ENCODE measurements around the gene CAPN11.
"Not testable (repeated sequence)": the region's sequence is repeated elsewhere in the genome, so short reads cannot be mapped to it uniquely, and the experiment has no call there.

CAPN11 gene

GRCh38 chr6:44132476-44132875 lies 26.1 kb upstream of the CAPN11 start:
- no peak for DNase-seq

GRCh38 chr6:44133003-44133931 lies 25.4 kb upstream of the CAPN11 start:
- no peak for DNase-seq

GRCh38 chr6:44133981-44134711 lies 24.5 kb upstream of the CAPN11 start:
- DNase-seq, result no peak

GRCh38 chr6:44135173-44135758 lies 23.4 kb upstream of the CAPN11 start:
- DNase-seq, result no peak

- DNase-seq, result no peak
These were observed 22.7 kb upstream of the CAPN11 start for GRCh38 chr6:44135875-44136274.

- DNase-seq, result no peak
These were observed 19.8 kb upstream of the CAPN11 start for GRCh38 chr6:44138717-44139350.

- DNase-seq, result no peak
These were observed 19.3 kb upstream of the CAPN11 start for GRCh38 chr6:44139351-44139743.

GRCh38 chr6:44142835-44143234 lies 15.8 kb upstream of the CAPN11 start:
- no peak for DNase-seq

- DNase-seq, result no peak
These were observed 14.9 kb upstream of the CAPN11 start for GRCh38 chr6:44143731-44144130.

GRCh38 chr6:44144536-44144935 lies 14.1 kb upstream of the CAPN11 start:
- DNase-seq, result not testable (repeated sequence)

GRCh38 chr6:44145839-44146238 lies 12.8 kb upstream of the CAPN11 start:
- no peak for DNase-seq

- no peak for DNase-seq
These were observed 11.9 kb upstream of the CAPN11 start for GRCh38 chr6:44146685-44147084.

GRCh38 chr6:44147256-44147655 lies 11.4 kb upstream of the CAPN11 start:
- DNase-seq, result no peak

GRCh38 chr6:44148306-44148705 lies 10.3 kb upstream of the CAPN11 start:
- DNase-seq, result no peak

GRCh38 chr6:44149369-44150012 lies 9.1 kb upstream of the CAPN11 start:
- no peak for DNase-seq

- DNase-seq, result no peak
These were observed 8.2 kb upstream of the CAPN11 start for GRCh38 chr6:44150317-44150917.

GRCh38 chr6:44151348-44152108 lies 7.1 kb upstream of the CAPN11 start:
- DNase-seq, result peak; percentile 47 to 69 (median 62)

- no peak for DNase-seq
These were observed 6.5 kb upstream of the CAPN11 start for GRCh38 chr6:44152109-44152461.

- no peak for DNase-seq
These were observed 6.1 kb upstream of the CAPN11 start for GRCh38 chr6:44152533-44152932.

GRCh38 chr6:44154067-44154466 lies 4.6 kb upstream of the CAPN11 start:
- no peak for DNase-seq

GRCh38 chr6:44156494-44157151 lies 2.0 kb upstream of the CAPN11 start:
- no peak for DNase-seq
